Body of pancreas (tissue), 4 donors: ENCODE data around the gene CLEC16A.

ENCODE experiments used
- CTCF ChIP-seq, 7 experiments: fragments of 450-650 bp in 4 of 7; fragments of 200-600 bp in 3 of 7; sonication (generic) in 3 of 7; IDR thresholded peaks; one replicate each; pipeline ENCODE4 v1.5.1; 2016 to 2019; ENCODE audit warnings: antibody characterized with exemption in 7 of 7
- POLR2A ChIP-seq, 3 donors: fragments of 450-650 bp; IDR thresholded peaks; one replicate each; pipeline ENCODE4 v1.6.1; 2016; ENCODE audit warnings: antibody characterized with exemption in 3 of 3, mild to moderate bottlenecking in 2 of 3

GRCh38 chr16:10931134-10931533, 13.2 kb upstream of the CLEC16A start:
- no peak for TF ChIP-seq CTCF (IDR thresholded peaks at IDR 0.05)
- no peak for TF ChIP-seq POLR2A (IDR thresholded peaks at IDR 0.05)
